HG03066 (cell line): ENCODE data around the gene AKT1S1.
"Not testable (repeated sequence)": the region's sequence is repeated elsewhere in the genome, so short reads cannot be mapped to it uniquely, and the experiment has no call there.

ENCODE experiments used
- ATAC-seq: cut with Tn5 transposase; IDR thresholded peaks from one replicate; pipeline ENCODE4 v1.9.1; 2021; ENCODE audit warnings: low read depth; ENCODE audit not compliant: unreplicated experiment

Gene AKT1S1

GRCh38 chr19:49877020-49877878, at the start of gene AKT1S1, which contains the start of gene TBC1D17:
Gene AKT1S1, minus strand, starts transcription at chr19:49877355. Its CDS starts 4,060 bp downstream, at chr19:49873295.
Gene TBC1D17, plus strand, starts transcription at chr19:49877702. Its CDS starts 22 bp downstream, at chr19:49877724.
- ATAC-seq: peak; percentile 70

- ATAC-seq: no peak
These were observed 49.4 kb upstream of the AKT1S1 start for GRCh38 chr19:49926515-49926914.

GRCh38 chr19:49925486-49925885, 48.3 kb upstream of the AKT1S1 start:
- ATAC-seq: no peak

GRCh38 chr19:49924881-49925210, 47.7 kb upstream of the AKT1S1 start:
- not testable (repeated sequence) for ATAC-seq

DNA sequence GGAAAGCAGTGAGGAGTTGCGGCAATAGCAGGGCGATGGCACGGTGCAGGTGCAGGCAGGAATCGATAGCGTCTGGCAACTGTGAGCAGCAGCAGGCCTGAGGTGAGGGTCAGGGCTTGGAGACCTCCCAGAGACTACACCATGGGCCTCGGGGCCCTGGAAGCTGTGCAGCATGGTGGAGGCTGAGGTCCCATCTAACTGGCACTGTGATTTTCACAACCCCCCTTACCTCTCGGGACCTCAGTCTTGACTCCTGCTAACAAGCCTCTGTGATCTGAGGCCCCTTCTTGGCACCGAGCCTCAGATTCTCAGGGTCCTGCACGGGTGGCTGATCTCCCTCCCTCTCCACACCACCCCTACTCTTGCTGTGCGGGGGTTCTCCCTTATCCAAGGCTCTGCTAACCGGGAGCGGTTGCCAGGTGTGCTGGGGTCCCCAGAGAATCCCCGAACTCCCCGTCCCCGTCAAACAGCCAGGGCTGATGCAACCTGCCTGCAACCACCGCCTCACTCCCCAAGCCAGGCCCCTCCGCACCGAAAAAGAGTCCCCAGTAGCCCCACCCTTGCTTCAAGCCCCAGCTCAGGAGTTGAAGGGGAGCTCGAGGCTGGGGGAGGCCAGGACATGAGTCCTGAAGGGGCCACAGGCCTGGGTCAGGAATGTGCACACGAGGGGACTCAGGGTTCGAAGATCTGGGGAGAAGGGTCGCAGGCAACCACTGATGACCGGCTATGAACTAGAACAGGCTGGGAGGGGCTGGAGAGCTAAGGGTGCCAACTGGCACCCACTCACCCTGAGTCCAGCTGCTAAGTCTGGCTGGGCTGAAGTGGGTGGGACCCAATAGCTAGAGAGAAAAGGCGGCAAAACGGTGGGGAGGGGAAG, 47.1 kb upstream of the AKT1S1 start:
- no peak for ATAC-seq

GRCh38 chr19:49923055-49924003, 46.2 kb upstream of the AKT1S1 start:
- ATAC-seq: no peak

- ATAC-seq: no peak
These were observed 45.0 kb upstream of the AKT1S1 start for GRCh38 chr19:49921871-49922795.

DNA sequence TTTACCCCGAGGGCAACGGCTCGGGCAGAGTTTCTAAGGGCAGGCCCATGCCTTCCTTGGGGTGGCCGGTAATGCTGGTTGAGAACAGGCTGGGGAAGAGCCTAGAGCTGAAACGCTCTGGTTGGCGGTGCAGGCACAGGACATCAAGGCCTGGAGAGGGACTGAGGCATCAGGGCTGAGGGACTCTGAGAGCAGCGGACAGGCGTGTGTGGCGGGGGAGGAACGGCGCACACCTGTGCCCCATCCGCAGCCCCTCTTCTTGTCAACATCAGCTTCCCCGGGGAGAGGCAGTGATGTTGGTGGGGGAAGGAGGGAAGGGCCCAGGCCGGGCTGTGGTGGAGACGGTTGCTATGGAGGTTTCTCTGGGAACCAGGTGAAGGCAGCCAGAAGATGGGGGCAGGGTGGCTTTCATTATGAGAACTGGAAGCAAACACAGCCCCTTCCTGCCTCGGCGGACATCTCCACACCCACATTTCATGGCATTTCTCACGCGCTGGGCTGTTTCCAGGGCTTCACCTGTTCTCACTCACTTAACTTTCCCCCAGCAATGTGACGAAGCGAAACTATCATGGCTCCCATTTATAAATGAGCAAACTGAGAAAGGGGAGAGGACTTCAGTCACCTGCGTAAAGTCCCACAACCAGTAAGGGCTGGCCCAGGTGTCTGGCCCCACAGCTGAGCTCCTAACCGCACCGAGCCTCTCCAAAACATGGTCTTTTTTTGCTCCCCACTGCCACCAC, 43.6 kb upstream of the AKT1S1 start:
- no peak for ATAC-seq

DNA sequence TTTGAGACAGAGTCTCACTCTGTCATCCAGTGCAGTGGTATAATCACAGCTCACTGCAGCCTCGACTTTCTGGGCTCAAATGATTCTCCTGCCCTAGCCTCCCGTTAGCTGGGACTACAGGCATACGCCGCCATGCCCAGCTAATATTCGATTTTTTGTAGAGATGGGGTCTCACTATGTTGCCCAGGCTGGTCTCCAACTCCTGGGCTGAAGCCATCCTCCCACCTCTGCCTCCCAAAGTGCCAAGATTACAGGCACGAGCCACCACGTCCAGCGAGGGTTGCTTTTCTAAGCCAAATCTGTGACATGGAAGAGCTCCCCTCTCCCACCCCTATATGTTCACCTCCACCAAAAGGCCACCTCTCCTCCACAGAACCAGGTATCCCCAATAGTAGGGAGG, 40.9 kb upstream of the AKT1S1 start:
- ATAC-seq: no peak

- ATAC-seq: no peak
These were observed 39.9 kb upstream of the AKT1S1 start for GRCh38 chr19:49916839-49917733.

DNA sequence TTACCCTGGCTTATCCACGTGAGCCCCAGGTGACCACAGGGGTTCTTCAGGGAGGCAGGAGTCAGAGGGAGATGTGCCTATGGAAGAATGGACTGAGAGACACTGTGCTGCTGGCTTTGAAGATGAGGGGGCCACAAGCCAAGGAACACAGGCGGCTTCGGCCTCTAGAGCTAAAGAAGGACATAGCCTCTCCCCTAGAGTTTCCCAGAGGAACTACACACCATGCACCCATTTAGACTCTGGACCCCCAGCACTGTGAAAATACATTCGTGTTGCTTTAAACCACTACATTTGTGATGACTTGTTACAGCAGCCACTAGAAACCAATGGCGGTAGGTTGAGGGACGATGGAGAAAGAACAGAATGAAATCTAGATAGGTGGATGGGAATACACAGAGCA, 38.1 kb upstream of the AKT1S1 start:
- no peak for ATAC-seq

- no peak for ATAC-seq
These were observed 36.6 kb upstream of the AKT1S1 start for GRCh38 chr19:49913720-49914119.

DNA sequence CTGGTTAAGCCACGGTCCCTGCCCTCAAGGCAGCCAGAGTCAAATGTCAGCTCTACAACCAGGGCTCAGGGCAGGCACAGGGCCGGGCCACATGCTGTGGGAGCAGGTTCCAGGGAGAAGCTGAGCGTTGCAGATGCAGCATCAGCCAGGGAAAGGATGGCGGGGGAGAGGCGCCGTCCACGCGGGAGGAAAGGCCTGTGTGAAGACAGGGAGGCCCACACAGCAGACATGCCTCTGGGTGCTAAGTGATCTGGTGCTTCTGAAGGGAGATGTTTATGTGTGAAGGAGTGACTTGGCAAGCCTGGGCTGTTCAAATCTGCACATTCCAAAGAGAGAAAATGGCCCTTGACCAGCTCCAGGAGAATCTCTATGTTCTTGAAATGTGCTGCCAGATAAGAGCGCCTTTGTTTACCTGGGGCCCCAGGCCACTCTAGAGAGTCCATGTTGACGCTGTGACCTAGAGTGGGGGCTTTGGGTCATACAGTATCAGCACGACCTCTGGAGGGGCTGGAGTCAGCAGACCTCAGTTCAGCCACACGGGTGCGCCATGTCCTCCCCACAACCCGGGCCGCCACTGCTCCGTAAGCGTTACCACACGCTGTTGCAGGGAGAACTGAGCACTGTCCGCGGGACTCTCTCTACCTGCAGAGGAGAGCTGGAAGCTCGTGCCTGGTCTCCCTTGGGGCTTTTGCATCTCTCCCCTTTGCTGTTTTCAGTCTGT, 36.0 kb upstream of the AKT1S1 start:
- no peak for ATAC-seq

DNA sequence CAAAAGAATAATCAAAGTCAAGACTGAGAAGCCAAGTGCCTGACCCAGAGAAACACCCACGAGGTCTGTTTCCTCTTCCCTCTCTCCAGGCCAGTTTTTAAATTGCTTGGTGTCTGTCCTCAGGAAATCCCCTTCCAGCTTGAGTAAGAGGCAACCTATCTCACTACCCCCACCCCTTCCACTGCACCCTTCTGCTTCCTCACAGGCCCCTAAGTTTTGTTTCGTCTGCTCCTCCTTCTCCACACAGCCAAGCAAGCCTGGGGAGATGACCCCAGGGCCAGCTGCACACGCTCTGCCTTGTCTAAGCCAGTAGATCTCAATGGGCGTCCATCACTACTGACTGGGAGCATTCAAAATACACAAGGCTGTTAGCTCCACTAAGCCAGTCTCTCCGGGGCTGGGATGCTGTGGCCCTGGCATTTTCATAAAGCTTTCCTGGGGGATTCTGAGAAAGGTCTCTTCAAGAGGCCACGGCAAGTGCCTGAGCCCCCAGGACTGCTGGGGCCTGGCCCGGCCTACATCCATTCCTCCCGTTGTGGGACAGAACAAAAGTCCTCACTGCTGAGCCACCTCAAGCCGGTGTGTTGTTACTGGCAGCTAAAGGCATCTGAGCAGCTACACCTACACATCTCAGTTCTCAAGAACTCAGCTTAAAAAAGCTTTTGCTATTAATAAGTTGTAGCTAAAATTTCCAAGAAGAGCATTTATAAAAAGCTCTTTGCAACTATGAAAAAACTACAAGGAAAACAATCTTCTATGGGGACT, 34.4 kb upstream of the AKT1S1 start:
- ATAC-seq: no peak

DNA sequence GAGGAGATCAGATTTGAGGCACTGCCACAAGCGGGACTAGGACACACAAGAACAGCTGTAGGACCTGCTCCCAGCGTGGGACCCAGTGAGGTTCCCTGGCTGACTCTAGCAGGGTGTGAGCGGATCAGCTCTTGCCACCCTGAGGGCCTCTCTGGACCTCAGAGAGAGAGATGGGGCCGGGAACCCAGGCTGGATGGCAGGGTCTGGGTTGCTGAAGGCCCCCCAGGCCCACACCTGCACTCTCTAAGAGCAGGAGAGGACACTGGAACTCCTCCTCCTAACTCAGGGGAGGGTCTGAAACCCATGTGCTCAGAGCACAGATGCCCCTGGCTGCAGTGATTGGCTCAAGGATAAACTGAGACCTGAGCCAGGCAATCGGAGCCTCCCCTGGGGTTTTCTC, 33.0 kb upstream of the AKT1S1 start:
- no peak for ATAC-seq
